GM18499 (cell line): ENCODE data around the gene DUSP8.

Experiments
- ATAC-seq: cut with Tn5 transposase; IDR thresholded peaks from one replicate; pipeline ENCODE4 v1.9.1; 2021; ENCODE audit warnings: moderate number of reproducible peaks; ENCODE audit not compliant: insufficient read depth, unreplicated experiment

Gene DUSP8

DNA sequence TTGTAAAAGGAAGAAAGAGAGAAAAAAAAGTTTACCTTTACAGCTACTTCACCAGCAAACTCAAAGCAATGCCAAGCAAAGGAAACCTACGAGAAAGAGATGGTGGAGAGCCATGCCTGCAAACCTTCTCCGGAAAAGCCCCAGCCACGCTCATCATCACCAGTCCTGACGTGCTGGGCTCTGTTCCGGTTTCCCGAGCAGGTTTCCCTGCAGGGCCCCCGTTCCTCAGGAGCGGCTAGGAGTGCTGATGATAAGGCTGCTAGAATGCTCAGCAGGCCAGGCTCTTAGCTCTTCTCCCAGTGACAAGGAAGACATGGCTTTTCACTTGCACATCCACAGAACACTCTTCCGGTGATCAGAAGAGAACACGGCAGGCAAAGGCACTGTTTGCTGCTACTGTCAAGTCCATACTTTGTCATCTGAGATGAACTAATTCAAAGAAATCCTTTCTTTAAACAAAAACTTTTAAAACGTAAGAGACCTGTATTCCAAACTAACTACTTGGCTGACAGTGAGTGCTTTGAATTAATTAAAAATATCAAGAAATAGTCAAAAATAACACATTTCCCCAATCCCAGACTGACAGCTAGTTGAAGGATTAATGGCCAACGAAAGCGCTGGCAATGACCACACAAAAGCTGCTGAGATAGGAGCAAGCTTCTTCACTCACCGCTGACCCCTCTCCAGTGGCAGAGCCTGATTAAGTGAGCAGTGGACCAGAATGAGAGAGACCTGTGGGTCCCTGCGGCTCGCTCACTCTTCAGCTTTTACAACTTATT lies 35.8 kb downstream of the DUSP8 start:
- ATAC-seq, result no peak

DNA sequence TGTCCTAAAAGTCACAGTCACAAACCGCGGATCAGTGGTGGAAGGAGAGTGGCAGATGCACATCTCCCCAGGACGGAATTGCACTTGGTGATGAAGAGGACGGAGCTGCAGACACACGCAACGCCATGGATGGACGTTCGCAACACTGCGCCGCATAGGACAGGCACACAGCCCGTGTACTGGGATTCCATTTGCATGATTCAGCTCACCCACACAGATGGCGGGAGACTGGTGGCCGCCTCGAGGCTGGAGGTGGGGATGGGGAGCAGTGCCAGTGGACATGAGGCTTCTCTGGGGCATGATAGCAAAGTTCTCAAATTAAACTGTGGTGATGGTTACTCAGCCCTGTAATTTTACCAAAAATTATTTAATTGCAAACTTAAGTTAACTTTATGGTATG lies 37.4 kb downstream of the DUSP8 start:
- ATAC-seq, result no peak

DNA sequence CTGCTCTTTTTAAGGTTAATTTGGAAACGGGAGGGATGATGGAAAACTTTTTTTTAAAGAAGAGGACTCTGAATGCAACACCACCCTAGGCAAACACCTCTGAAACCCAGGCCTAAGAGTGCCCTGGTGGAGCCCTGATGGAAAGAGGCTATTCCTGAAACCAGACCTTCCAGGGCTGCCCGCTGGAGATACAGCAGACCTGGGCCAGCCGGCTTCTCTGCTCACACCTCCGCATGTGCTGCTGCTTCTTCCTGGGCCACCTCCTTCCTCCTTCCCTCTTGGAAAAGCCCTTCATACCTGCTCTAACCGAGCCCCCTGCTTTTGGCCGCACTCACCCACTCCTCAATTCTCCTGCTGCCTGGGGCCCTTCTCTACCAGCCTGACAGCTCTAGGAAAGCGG lies 37.9 kb downstream of the DUSP8 start:
- ATAC-seq, result no peak

DNA sequence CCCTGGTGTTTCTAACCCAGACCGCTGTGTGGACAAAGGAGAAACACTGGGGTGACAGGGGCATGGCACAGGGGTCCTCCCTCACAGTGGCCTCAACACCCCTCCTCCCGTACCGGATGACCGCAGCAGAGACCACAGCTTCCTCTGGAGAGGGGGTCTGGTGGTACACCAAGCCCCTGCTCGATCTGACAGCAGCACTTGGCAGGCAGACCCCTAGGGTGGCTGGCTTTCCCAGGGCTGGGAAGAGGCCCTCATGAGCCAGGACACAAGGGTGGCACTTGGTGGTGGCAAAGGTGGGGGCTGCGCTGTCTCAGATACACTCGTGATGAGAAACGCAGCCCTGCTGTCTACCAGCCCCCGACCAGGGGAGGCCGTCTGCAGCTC lies 38.7 kb downstream of the DUSP8 start:
- no peak for ATAC-seq

DNA sequence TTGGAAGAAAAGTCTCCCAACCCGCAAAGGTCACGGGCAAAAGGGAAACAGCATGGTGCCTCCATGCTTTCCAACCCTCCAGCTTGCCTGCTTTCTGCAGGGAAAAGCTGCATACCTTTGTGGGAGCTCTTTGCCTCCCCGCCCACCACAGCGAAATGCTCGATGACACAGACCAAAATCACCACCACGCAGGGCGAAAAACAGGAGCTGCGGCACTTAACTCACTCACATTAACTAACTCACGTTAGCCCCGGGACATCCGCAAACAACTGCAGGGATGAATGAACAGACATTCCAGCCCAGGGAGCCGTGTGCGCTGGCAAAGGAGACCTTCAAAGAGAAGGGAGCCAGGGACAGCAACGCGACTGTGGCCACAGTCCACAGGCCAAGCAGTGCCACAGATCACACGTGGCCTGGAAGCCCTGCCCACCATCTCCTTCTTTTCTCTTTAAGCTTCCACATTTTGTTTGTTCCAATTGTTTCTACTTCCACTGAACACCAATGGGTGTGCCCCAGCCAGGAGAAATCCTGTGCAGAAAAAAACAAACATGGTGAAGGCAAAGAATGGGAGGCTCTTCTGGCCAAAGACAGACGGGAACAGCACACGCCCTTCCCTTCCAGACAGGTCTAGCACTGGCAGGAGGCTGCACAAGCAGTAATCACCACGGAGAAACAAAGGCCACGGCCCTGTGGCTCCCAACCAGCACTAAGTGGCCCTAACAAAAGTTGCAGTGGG lies 39.3 kb downstream of the DUSP8 start:
- ATAC-seq, result no peak

DNA sequence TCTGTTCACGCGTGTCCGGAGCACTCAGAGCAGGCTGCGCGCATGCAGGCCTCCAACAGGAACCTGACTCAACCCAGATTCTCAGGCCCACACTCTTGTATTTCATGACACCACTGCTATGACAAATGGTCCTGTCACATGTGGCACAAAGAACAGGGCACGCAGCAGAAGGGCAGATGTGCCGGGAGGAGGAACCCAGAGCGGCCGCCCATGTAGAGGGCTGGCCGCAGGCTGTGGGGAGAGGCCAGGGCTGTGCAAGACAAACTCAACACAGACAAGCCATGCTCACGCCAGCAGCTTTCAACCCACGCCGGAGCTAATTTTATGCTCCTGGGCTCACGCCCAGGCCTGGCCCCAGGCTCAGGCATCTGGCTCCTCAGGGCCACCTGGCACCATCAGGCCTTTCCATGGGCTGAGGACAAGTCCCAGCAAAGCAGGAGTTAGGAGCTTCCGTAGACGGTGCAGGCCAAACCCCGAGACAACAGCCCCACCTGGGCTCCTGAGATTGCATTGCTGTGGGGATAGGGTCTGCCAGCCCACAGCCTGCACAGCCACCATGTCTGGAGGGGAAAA lies 40.0 kb downstream of the DUSP8 start:
- no peak for ATAC-seq

DNA sequence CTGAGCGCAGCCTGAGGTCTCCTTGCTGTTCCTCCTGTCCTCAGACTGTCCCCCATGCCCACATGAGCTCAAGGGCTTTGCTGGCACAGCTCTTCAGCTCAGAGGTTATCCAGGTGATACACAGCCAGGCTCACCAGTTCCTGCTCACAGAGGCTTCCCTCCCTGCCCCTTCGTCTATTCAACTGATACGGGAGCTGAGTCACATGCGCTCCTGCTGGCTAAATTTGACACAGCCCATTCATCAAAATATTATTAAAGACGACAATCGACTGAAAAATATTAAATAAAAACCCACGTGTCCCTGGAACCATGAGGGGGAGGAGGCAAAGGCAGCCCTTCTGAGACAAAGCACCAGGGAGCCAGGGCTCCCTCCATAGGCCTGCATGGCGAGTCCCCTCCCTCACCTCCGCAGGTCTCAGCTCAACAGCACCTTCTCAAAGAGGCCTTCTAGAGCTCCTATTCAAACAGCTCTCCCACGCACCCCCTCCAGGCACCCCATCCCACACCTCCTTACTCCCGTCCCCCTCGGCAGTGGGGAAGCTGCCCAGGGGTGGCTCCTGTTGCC lies 40.5 kb downstream of the DUSP8 start:
- no peak for ATAC-seq

DNA sequence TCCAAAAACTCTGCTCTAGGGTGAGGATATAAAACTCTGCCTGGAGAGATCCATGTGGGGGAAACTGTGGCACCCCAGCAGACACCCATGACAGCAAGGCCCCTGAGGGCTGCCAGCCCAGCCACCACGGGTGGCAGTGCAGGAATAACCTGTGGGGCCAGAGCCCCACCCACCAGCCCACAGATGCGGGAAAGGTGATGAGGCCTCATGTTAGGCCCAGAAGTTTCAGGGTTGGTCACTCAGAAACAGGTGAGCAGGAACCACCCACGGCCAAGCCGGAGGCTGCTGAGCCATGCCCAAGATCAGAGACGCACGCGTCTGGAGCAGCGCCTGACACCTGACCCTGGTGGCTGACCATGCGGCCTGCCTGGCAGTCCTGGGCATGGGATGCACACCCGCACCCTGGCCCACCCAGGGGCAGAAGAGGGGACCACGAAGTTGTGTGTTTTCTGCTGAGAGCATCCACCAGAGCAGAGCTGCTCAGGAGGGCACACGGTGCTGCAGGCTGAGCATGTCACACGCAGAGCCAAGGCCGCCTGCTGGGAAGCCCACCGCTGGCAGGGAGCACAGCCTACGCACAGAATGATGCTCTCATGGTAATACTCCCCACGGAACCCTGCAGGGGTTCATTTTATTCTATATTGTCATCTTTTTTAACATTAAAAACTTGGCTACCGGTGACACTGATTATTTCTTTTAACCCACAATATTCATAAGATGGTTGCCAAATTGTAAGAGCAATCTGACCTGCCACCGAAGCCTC lies 41.2 kb downstream of the DUSP8 start:
- ATAC-seq, result no peak

DNA sequence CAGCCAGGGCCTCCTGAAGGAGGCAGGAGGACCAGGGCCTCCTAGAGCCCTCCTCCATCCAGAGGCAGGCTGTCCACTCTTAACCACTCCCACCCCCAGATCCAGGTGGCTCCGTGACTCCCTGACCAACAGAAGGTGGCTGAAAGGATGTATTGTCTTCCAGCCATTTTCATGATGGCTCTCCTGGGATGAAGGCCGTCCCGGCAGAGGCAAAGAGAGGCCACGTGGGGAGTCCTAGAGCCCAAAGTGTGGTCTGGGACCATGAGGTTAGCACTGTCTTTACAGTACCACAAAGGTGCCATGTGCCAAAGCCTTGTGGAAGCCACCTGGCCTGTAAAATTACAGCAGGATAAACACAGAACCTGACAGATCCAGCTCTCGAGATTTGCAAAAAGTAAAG lies 42.3 kb downstream of the DUSP8 start:
- no peak for ATAC-seq

DNA sequence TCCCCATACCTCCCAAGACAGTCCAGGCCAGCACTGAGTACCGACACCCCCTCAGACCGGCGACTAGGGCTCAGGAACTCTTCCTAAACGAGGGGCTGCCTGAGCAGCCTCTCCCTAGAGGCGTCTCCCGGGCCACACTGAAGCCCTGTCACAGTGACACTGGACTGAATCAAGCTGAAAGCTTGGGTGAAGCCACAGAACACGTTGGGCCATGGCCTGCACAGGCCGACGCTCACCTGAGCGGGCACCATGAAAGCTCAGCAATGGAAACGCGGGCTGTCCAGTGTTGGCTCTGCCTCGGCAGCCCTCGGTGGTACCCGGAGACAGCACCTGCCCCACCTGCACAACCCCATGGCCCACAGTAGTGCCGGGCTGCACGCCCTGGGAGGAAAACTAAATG lies 42.8 kb downstream of the DUSP8 start:
- no peak for ATAC-seq

DNA sequence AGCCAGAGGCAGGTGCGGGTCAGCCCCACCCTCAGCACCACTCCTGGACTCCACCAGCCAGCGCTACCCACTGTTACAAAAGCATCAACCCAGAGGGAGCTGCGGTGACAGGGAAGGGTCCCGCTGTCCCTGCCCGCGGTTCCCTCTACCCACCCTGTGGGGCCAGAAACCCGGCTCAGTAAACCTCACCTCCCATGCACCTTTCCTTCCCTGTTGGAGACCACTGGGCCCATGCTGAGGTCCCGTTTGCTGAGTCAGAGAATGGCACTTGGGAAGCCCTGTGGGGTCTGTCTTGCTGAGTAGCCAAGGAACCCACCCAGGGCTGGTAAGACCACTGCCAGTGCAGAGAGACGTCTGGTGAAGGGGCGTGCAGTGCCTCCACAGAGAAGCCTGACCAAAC lies 43.4 kb downstream of the DUSP8 start:
- ATAC-seq, result no peak

DNA sequence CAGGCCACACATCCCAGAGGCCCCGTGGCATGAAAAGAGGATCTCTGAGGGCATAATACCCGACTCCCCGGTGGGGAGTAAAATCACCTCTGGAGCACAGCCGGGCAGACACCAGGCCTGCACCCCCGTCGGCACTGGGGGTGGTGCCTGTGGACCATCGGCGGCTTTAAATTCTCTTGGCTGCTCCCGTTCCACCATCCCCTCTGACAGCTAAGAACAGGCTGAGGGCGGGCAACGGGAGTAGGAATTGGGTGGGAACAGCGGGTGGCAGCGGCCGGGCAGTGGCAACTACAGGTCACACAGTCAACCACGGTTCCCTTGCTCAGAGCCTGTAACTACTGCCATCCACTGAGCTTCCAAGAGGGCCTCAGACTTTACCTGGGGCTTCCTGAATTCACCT lies 45.3 kb downstream of the DUSP8 start:
- ATAC-seq, result no peak

DNA sequence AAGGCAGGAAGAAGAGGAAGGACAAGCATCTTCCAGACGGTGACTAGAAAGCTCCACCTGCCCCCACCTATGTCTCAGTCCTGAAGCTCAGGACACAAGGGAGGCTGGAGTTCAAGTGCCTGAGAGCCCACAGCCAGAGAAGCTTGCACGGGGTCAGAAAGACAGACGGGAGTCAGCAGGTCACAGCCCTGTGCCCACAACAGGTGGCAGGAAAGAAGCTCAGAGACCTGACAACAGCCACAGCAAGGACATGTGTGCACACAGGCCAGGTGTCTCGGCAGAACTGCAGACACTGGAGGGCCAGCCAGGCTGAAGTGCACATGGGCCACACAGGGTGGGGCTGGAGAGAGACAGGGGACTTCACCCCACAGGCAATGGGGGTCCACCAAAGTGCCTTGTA lies 48.3 kb downstream of the DUSP8 start:
- ATAC-seq, result no peak

DNA sequence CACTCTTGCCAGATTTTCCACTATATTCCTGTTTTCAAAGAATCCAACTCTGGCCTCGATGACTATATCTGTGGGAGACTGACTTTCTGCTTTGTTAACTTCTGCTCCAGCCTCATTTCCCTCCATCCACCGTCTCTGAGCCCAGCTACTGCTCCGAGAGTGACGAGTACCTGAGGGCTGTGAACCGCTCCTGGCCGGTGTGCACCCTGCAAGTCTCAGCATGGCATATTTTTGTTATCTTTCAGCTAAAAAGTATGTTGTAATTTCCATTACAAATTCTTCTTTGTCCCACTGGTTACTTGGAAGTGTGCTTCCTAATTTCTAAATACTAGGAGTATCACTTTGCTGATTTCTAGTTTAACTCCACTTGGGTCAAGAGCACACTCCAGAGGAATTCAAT lies 49.0 kb downstream of the DUSP8 start:
- no peak for ATAC-seq

DNA sequence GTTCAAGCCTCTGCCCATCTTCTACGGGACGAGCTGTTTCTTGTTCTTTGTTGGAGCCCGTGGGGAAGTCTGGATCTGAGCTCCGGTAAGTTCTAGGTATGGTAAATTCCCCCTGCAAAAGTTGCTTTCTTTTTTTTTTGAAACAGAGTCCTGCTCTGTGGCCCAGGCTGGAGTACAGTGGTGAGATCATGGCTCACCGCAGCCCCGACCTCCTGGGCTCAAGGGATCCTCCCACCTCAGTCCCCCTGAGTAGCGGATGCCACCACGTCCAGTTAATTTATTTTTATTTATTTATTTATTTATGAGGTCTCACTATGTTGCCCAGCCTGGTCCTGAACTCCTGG lies 50.0 kb downstream of the DUSP8 start:
- ATAC-seq, result no peak

DNA sequence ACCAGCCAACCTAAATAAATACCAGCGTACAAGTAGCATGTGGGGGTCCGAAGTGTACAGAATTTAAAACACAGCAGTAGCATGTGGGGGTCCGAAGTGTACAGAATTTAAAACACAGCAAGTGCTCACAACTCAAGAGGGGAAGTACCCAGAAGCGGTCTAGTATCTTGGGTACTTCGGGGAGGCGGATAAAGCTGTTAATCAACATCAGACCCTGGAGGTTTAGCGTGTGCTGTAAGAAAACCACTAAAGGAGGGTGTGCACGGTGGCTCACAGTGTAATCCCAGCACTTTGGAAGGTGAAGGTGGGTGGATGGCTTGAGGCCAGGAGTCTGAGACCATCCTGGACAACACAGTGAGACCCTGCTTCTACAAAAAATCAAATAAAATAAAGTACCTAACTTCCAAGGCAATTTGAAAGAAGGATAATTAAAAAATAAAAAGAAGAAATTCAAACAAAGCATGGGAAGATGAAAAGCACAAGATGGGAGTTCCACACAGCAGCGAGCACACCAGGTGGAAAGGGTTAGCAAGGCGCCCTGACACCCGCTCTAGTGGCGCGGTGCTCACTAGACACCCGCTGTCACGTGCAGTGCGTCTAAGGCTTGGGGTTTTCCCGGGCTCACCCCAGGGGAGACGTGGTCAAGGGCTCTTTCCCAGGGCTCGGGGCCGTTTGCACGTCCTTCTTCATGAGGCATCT lies 50.5 kb downstream of the DUSP8 start:
- peak; percentile 71 for ATAC-seq

DNA sequence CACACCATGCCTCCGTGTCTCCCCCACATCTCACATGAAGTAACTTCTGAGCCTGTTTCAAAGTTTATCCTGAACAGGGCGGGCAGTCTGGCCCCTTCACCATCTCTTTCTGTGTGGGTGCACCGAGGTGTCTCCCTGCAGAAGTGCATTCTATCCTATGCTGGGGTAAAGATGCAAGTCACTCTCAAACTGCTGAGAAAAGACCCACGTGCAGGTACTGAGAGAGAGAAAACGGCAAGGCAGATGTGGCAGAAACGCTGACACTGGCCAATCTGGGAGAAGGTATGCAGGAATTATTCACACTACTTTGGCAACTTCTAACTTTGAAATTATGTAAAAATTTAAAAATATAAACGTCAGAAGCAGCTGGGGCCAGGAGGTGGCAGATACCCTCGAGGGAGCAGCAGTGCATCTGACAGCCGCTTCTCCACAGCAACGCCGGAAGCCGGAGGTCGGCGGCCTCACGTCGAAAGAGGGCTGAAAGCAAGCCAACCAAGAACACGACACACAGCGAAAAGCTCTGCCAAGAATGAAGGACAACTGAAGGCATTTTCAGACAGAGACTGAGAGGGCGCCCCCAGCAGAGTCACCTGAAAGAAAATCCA lies 51.3 kb downstream of the DUSP8 start:
- no peak for ATAC-seq

DNA sequence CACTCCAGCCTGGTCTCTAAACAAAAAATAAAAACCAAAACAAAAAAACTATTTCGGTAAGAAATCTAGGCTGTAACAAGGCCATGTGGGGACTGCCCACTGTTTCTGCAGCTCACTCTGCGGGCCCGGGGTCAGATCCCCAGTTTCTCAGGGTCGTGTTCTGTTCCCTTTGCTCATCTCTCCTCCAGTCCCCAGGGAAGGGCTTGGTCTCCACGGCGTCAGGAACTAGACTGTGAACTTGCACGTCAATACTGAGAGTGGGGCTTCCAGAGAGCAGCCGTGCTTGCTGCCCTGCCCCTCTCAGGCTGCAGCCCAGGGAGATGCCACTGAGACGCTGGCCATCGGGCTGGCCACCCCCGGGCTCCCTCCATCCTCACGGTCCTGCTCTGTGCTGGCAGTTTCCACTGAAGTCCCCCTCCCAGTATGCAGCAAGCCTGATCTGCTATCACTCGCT lies 51.8 kb downstream of the DUSP8 start:
- no peak for ATAC-seq
